Liver (tissue), 10 donors: Measurements from ENCODE around the gene CLK4. TPM values are rescaled to one million over a fixed set of nuclear protein-coding genes. Genes with fewer than 3 reads are reported as not detected.

Source experiments
- DNase-seq: peaks from one replicate; pipeline ENCODE4 v3.0.0-alpha.2; 2017; ENCODE audit warnings: low spot score
- H3K27ac ChIP-seq, 2 donors: one replicate each; pipeline ENCODE4 v1.7.0; 2013; ENCODE audit warnings: inconsistent platforms in 2 of 2, low read length in 2 of 2, control low read depth in 1 of 2, low read depth in 1 of 2, mild to moderate bottlenecking in 1 of 2
- H3K27me3 ChIP-seq, 4 donors: one replicate each; pipeline versions ENCODE4 v1.6.1 to v1.7.0; 2013; ENCODE audit warnings: low read length in 3 of 4, inconsistent platforms in 1 of 4, mild to moderate bottlenecking in 1 of 4, moderate library complexity in 1 of 4; ENCODE audit not compliant: control insufficient read depth in 4 of 4, insufficient read depth in 4 of 4
- H3K36me3 ChIP-seq, 4 donors: one replicate each; pipeline versions ENCODE4 v1.6.1 to v1.7.0; 2013; ENCODE audit warnings: low read length in 3 of 4, mild to moderate bottlenecking in 3 of 4, low read depth in 1 of 4, moderate library complexity in 1 of 4; ENCODE audit not compliant: control insufficient read depth in 4 of 4, insufficient read depth in 3 of 4
- H3K4me1 ChIP-seq, 4 donors: one replicate each; pipeline versions ENCODE4 v1.6.1 to v1.7.0; 2013; ENCODE audit warnings: low read length in 3 of 4, mild to moderate bottlenecking in 3 of 4, moderate library complexity in 1 of 4; ENCODE audit not compliant: control insufficient read depth in 4 of 4, insufficient read depth in 4 of 4
- H3K4me3 ChIP-seq, 3 donors: one replicate each; pipeline versions ENCODE4 v1.6.1 to v1.7.0; 2013; ENCODE audit warnings: low read length in 3 of 3, control low read depth in 1 of 3, low read depth in 1 of 3, mild to moderate bottlenecking in 1 of 3
- H3K9ac ChIP-seq, 2 donors: one replicate each; pipeline ENCODE4 v1.7.0; 2013; ENCODE audit warnings: low read length in 2 of 2, mild to moderate bottlenecking in 2 of 2, moderate library complexity in 2 of 2, control low read depth in 1 of 2, low read depth in 1 of 2
- H3K9me3 ChIP-seq, 4 donors: one replicate each; pipeline versions ENCODE4 v1.6.1 to v1.7.0; 2013; ENCODE audit warnings: low read length in 3 of 4; ENCODE audit not compliant: control insufficient read depth in 4 of 4
- HNF4G ChIP-seq: IDR thresholded peaks from 2 replicates; pipeline ENCODE4 v1.6.1; 2016; ENCODE audit warnings: antibody characterized with exemption
- NR2F2 ChIP-seq: IDR thresholded peaks from 2 replicates; pipeline ENCODE4 v1.6.1; 2016; ENCODE audit warnings: antibody characterized with exemption
- WGBS: extraction: QIAGEN DNeasy Blood & Tissue Kit; methylation state at CpG from one replicate; pipeline ENCODE4 v1.1.7; 2013; 5-methylcytosine and 5-hydroxymethylcytosine counted together
- polyA plus RNA-seq, 2 donors: library from polyadenylated mRNA; stranded (reverse) in 1 of 2; unstranded in 1 of 2; fragments of 200-250 nt in 1 of 2; fragments of >200 nt in 1 of 2; fragmentation: Nextera tagmentation in 1 of 2; extraction: Ambion mirVana in 1 of 2; gene quantifications; one replicate each; pipeline versions ENCODE4 v1.2.1 to v1.2.3, GENCODE V29; 2013 to 2015
- small RNA-seq: library from RNA; depleted of rRNA; stranded (forward); fragments of <200 nt; gene quantifications from one replicate; pipeline ENCODE3, GENCODE V24; 2014
- total RNA-seq, 2 donors: library from RNA; depleted of rRNA; stranded (reverse); fragments of >200 nt; gene quantifications; one replicate each; pipeline ENCODE4 v1.2.3, GENCODE V29; 2014
- TF ChIP-seq, protein P1 (sequence below): IDR thresholded peaks from 2 replicates; pipeline ENCODE4 v1.6.1; 2016; ENCODE audit warnings: antibody characterized with exemption
- donor health status: healthy.
- donor health status: healthy.
- donor health status: healthy.
- donor health status: healthy.
- donor health status: healthy.

The CLK4 gene
- total and polyA plus RNA-seq, 4 donors, result 5.0 to 28.2 (median 21.9) TPM

DNA sequence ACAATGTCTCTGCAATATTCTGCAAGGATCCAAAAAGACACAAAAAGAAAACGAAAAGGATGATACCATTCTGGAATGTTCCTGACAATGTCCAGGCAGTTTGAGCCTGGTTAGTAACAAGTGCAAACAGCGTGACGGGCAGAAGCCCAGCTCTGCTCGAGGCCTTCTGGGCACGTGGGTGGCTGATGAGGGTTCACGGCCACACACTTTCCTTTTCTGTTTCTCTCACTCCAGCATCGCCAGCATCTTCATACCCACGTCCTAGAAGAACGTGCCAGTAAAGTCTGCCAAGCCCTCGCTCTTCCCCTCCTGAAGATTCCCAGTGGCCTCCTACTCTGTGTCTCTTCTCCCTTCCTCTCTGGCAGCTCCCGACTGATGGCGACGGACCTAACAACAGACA lies 73.3 kb downstream of the CLK4 start:
- no peaks in the 10 kb centered on the region for H3K4me1 ChIP-seq
- 79% methylated on average over 13 of the region's 13 CpGs for WGBS
- TF ChIP-seq, protein P1, sequence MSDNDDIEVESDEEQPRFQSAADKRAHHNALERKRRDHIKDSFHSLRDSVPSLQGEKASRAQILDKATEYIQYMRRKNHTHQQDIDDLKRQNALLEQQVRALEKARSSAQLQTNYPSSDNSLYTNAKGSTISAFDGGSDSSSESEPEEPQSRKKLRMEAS, result no peak
- no peak for TF ChIP-seq HNF4G
- no peak for TF ChIP-seq NR2F2
- no peaks in the 10 kb centered on the region for H3K27me3 ChIP-seq
- no peak for DNase-seq
- H3K36me3 ChIP-seq, result no peaks in the 10 kb centered on the region
- H3K9me3 ChIP-seq, result no peaks in the 10 kb centered on the region
- no peak overlapping the region for H3K9ac ChIP-seq
- no peak overlapping the region for H3K27ac ChIP-seq
- no peak overlapping the region for H3K4me3 ChIP-seq

Small RNA genes within 50 kb of the gene (small RNA-seq; reads per million reads assigned to genes)
- not detected for gene RN7SKP70

Other genes with a start within 250 kb of the CLK4 start
- gene COL23A1, start 36.7 kb downstream of the CLK4 start, total RNA-seq, result 1 to 10 TPM in 1 of 2 donors, under 1 TPM in 1; 0.33 to 1.4 TPM
- gene COL23A1, start 36.7 kb downstream of the CLK4 start, polyA plus RNA-seq, result under 1 TPM; 0.08 to 0.21 TPM
- 1 to 10 TPM; 2.8 to 4.0 TPM for gene ZNF354A, start 103.6 kb upstream of the CLK4 start, total RNA-seq
- gene ZNF354A, start 103.6 kb upstream of the CLK4 start, polyA plus RNA-seq, result 1 to 10 TPM; 1.7 to 1.9 TPM
- gene ZNF354B, start 232.9 kb upstream of the CLK4 start, total RNA-seq, result 1 to 10 TPM; 3.6 to 8.3 TPM
- gene ZNF354B, start 232.9 kb upstream of the CLK4 start, polyA plus RNA-seq, result 1 to 10 TPM; 1.9 to 4.3 TPM